HG03280 (cell line): ENCODE measurements around the gene SLC35F3.

Source experiments
- ATAC-seq: cut with Tn5 transposase; IDR thresholded peaks from one replicate; pipeline ENCODE4 v1.9.1; 2021; ENCODE audit warnings: mild to moderate bottlenecking, moderate library complexity; ENCODE audit not compliant: unreplicated experiment

Gene SLC35F3

GRCh38 chr1:233909195-233909594 lies 4.7 kb downstream of the SLC35F3 start:
- ATAC-seq, result no peak

- no peak for ATAC-seq
Measured at GRCh38 chr1:233912447-233912846, 8.0 kb downstream of the SLC35F3 start.

GRCh38 chr1:233912909-233913308 lies 8.4 kb downstream of the SLC35F3 start:
- ATAC-seq, result no peak

- ATAC-seq, result no peak
Measured at GRCh38 chr1:233916706-233917105, 12.2 kb downstream of the SLC35F3 start.

GRCh38 chr1:233919786-233920185 lies 15.3 kb downstream of the SLC35F3 start:
- ATAC-seq, result no peak

DNA sequence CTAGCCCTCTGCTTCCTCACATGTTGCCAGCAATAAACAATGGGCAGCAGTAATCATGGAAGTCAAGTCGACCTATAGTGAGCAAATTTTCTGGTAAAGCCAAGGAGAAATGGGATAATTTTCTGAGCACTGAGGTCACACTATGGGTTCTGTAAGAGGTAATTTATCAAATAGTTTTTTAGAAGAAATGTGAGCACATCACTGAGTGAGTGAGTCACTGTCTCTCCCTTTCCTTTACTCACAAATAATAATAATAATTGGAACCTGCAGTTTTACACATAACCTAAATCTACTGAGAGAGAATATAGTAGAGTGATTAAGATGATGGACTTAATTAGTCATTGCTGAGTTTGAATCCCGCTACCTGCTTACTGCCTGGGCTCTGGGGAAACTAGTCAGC lies 23.6 kb downstream of the SLC35F3 start:
- no peak for ATAC-seq

DNA sequence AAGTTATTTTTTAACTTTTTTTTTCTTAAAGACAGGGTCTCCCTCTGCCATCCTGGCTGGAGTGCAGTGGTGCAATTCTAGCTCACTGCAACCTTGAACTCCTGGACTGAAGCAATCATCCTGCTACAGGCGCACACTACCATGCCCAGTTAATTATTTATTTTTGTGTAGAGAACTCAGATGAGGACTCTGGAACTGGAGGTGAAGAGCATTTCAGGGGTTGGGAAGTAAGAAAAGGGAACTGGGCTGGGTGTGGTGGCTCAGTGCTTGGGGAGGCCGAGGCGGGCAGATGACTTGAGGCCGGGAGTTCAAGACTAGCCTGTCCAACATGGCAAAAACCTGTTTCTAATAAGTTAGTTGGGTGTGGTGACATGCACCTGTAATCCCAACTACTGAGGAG lies 28.9 kb downstream of the SLC35F3 start:
- no peak for ATAC-seq

DNA sequence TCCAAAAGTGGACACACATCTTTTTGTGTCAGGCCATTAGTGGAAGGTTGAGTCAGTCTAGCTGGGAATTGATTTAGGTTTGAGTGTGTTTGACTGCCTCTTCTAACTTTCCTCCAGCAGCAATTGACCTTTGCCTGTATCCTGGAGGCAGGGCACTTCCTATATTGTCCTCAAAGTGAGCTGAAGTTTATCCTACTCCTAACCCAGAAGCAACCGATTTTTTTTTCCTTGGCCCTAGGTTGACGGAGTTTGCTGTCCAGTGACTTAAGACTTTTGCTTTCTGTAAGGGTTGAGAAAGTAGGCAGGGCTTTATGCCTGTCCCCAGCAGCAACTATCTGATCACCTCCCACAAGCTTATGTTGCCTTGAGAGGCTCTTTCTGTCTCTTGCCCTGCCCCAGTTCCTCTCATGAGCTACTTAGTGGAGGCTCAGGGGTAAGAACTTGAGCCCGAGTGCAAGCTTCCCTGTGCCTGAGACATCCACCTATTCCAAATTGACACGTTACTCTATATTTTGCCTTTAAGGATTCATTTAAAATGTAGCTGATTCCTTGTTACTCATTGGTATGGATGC lies 30.9 kb downstream of the SLC35F3 start:
- no peak for ATAC-seq

GRCh38 chr1:233936422-233936821 lies 31.9 kb downstream of the SLC35F3 start:
- no peak for ATAC-seq

DNA sequence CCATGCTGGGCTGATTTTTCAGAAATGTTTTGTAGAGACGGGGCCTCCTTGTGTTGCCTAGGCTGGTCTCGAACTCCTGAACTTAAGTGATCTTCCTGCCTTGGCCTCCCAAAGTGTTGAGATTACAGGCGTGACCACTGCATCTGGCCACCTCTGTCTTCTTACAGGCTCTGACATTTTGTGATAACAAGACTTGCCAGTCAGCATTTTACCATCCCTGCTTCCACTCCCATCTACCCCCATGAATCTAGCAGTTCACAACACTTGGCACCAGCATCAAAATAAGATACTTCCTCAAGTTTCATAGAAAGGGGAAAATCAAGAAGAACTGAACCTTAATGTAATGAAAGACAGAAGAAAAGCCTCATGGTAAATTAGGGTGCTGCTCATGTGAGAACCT lies 32.4 kb downstream of the SLC35F3 start:
- ATAC-seq, result no peak

- ATAC-seq, result no peak
Measured at GRCh38 chr1:233938476-233938875, 34.0 kb downstream of the SLC35F3 start.

- ATAC-seq, result no peak
Measured at GRCh38 chr1:233939451-233939850, 35.0 kb downstream of the SLC35F3 start.

DNA sequence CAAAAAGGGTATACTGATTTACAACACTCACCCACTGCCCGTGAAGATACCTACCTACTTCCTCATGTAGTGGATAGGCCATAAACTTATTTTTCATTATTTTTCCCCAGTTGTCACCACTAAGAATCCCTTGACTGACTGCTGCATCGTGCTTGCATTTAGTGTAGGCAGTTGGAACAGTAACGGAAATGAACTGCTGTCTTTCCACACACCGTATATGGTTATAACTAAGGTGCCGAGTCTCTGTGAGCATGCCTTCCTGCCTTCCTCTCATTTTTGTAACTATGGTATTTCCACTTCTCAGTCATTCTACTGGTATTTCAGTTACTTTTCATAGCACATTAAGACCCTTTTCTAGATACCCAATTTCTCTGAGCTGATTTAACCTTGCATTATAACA lies 36.4 kb downstream of the SLC35F3 start:
- ATAC-seq, result no peak

DNA sequence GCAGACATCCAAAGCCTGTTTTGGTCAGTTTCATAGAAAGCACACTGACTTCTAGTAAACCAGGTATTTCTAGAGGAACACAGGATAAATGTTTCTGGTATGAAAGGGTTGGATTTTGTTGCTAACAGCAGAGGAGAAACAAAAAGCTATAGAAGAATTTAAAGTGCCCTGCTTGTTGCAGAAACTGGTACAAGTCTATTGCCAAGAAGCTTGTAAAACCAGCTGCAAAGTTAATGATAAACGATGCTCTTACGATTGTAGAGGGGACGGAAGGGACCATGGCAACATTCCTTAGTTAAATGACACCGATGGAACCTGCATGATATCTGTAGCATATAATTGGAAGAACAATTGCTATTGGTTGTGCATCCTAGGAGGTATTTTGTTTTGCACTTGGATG lies 40.1 kb downstream of the SLC35F3 start:
- ATAC-seq, result no peak

DNA sequence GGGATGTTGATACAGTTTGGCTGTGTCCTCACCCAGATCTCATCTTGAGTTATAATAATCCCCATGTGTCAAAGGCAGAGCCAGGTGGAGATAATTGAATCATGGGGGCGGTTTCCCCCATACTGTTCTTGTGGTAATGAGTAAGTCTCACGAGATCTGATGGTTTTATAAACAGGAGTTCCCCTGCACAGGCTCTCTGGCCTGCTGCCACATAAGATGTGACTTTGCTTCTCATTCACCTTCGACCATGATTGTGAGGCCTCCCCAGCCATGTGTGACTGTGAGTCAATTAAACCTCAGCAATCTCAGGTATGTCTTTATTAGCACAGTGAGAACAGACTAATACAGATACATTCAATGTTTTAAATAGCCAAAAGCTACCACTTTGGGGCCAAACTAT lies 41.1 kb downstream of the SLC35F3 start:
- ATAC-seq, result no peak

GRCh38 chr1:233945979-233946378 lies 41.5 kb downstream of the SLC35F3 start:
- ATAC-seq, result no peak

GRCh38 chr1:233946724-233947123 lies 42.2 kb downstream of the SLC35F3 start:
- ATAC-seq, result no peak

DNA sequence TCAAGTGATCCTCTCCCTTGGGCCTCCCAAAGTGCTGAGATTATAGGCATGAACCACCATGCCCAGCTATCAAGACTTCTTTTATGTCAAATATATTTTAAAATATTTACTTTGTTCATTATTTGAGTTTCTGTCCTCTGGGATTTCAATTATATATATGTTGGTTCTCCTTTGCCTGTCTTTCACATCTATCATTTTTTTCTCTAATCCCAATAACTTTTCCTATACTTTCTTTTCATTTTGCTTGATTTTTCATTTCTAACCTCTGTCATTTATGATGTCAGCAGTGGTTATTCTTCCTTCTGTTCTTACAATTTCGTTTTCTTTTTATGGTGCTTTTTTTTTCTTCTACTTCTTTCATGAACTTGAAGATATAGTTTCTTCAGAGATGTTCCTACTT lies 47.3 kb downstream of the SLC35F3 start:
- ATAC-seq, result no peak

DNA sequence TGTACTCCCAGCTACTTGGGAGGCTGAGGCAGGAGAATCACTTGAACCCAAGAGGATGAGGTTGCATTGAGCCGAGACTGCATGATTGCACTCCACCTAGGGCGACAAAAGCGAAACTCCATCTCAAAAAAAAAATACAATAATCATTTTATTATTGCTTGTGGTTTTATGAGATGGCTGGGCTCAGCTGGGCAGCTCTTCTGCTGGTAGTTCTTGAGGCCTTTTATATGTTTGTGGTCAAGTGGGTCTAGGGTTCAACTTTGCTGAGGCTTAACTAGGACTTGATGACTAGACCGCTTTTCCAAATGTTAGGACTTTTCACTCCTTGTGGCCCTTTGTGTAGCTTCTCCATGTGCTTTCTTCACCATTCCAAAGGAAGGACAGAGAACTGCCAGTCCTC lies 53.2 kb downstream of the SLC35F3 start:
- no peak for ATAC-seq

DNA sequence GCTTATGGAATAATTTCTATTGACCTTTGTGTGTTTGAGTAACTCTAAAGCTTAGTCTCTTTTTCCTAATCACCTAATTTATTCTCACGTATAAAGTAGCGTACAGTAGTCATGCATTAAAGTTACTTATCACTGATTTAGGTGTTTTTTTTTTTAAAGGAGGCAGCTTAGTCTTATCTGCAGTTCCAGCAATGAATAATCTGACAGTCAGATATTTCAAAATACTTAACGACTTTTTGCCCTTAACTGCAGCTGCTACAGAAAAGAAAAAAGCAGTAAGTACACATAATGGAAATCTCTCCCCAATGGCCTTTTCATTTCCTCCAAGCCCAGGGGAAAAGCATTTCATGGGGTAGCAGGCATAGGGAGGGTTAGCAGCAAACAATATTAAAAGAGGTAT lies 54.6 kb downstream of the SLC35F3 start:
- no peak for ATAC-seq

GRCh38 chr1:233959971-233960370 lies 55.5 kb downstream of the SLC35F3 start:
- ATAC-seq, result no peak

DNA sequence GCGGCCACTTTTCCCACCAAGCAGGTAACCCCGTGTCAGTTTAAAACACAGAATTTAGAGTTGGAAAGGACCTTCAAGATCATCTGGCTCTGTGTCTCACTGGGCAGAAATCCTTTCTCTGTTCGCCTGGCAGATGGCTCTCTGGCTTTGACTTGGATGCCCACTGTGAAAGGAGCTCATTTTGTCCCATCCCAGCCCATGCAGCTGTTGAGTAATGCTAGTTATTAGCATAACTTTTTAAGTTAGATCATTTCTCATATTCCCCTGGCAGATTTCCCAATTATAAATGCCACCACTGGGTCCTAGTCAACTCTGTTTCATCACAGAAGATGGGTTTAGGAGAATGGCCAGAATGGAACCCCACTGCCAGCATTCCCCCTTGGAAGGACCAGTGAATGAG lies 55.9 kb downstream of the SLC35F3 start:
- no peak for ATAC-seq

- no peak for ATAC-seq
Measured at GRCh38 chr1:233962878-233963277, 58.4 kb downstream of the SLC35F3 start.

DNA sequence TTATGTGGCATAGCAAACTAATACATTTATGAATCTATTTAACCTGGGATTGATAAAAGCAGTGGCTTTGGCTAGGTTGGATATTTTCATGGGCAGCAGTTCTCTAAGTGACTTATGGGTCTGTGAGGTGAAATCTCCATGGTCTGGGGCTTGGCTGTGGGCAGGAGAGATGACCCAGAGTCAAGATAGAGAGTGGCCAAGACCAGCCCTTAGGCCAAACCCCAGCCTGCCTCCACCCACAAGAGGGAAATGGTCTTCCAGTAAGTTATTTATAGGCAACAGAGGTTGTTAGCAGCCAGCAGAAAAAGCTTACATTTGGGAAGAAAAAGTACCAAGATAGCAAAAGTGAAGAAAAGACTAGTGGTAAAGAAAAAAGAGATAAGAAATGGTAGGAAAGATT lies 61.4 kb downstream of the SLC35F3 start:
- no peak for ATAC-seq
